Loucy (cell line): Measurements from ENCODE around the gene DLGAP1.

Experiments used
- EZH2phosphoT487 ChIP-seq: fragments of 200-600 bp; IDR thresholded peaks from 2 replicates; pipeline ENCODE4 v1.6.1; 2018; ENCODE audit warnings: antibody characterized with exemption, mild to moderate bottlenecking, moderate library complexity, borderline replicate concordance
- TF ChIP-seq, protein P1 (sequence below): fragments of 200-600 bp; sonication (generic); conservative IDR thresholded peaks from 2 replicates; pipeline ENCODE4 v1.5.1; 2014; ENCODE audit warnings: mild to moderate bottlenecking, antibody characterized with exemption, low read length

DNA sequence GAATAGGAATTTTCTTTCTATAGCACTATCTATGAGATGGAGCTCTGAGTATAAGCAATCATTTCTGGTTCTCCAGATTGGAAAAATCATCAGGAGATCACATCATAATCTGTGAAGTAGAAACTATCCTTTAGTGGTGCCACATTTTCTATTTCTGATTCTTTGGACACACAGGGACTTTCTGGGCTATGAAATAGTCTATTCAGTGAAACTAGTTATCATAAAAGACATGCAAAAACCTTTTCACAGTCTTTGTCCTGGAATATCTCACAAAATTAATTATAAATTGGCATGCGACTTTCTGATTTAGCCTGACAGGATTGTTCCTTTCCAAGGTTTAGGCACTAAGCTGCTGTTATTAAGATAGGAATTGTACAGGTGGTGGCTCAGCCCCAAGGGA lies 428.6 kb downstream of the DLGAP1 start:
- TF ChIP-seq, protein P1, sequence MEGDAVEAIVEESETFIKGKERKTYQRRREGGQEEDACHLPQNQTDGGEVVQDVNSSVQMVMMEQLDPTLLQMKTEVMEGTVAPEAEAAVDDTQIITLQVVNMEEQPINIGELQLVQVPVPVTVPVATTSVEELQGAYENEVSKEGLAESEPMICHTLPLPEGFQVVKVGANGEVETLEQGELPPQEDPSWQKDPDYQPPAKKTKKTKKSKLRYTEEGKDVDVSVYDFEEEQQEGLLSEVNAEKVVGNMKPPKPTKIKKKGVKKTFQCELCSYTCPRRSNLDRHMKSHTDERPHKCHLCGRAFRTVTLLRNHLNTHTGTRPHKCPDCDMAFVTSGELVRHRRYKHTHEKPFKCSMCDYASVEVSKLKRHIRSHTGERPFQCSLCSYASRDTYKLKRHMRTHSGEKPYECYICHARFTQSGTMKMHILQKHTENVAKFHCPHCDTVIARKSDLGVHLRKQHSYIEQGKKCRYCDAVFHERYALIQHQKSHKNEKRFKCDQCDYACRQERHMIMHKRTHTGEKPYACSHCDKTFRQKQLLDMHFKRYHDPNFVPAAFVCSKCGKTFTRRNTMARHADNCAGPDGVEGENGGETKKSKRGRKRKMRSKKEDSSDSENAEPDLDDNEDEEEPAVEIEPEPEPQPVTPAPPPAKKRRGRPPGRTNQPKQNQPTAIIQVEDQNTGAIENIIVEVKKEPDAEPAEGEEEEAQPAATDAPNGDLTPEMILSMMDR = no peak
- no peak for TF ChIP-seq EZH2phosphoT487
